ENCODE measurements around the gene SPRR2D.
"Not testable (repeated sequence)": the region's sequence is repeated elsewhere in the genome, so short reads cannot be mapped to it uniquely, and the experiment has no call there.

DNA sequence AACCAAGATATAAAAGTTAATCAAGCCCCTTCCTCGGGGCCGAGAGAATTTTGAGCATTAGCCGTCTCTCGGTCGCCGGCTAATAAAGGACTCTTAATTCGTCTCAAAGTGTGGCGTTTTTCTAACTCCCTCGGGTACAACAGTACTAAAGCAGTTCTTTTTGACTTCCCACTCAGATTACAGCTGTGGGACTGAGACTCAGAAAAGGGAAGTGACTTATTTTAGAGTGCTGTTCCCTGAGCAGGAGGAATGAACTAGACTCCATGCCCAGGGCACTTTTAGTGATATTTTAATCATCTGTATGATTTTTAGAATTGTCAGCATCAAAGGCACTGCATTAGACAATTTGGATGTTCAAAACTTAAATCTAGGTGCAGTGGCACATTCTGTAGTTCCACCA, 18.6 kb downstream of the SPRR2D start:
- TF ChIP-seq, protein P1, sequence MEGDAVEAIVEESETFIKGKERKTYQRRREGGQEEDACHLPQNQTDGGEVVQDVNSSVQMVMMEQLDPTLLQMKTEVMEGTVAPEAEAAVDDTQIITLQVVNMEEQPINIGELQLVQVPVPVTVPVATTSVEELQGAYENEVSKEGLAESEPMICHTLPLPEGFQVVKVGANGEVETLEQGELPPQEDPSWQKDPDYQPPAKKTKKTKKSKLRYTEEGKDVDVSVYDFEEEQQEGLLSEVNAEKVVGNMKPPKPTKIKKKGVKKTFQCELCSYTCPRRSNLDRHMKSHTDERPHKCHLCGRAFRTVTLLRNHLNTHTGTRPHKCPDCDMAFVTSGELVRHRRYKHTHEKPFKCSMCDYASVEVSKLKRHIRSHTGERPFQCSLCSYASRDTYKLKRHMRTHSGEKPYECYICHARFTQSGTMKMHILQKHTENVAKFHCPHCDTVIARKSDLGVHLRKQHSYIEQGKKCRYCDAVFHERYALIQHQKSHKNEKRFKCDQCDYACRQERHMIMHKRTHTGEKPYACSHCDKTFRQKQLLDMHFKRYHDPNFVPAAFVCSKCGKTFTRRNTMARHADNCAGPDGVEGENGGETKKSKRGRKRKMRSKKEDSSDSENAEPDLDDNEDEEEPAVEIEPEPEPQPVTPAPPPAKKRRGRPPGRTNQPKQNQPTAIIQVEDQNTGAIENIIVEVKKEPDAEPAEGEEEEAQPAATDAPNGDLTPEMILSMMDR (IDR thresholded peaks at IDR 0.05): not testable (repeated sequence)
- TF ChIP-seq POLR2A (IDR thresholded peaks at IDR 0.05): not testable (repeated sequence)

Data from testis (tissue), 2 donors.